Thyroid gland (tissue), 4 donors: ENCODE results near the gene RALGDS. TPM values are rescaled to one million over a fixed set of nuclear protein-coding genes. Genes with fewer than 3 reads are reported as not detected.
A peak's percentile ranks its signal among the peaks of the same experiment; 100 is the strongest.

ENCODE experiments used
- DNase-seq, 2 donors: peaks; one replicate each; pipeline ENCODE4 v3.0.0-alpha.2; 2019
- H3K27ac ChIP-seq, 3 donors: fragments of 200-600 bp; sonication (generic); 1 replicate in 2 of 3; 2 replicates in 1 of 3; pipeline ENCODE4 v1.5.1; 2016 to 2019; ENCODE audit warnings: mild to moderate bottlenecking in 1 of 3, moderate library complexity in 1 of 3
- H3K27me3 ChIP-seq: fragments of 200-600 bp; sonication (generic); one replicate; pipeline ENCODE4 v1.5.1; 2019
- H3K36me3 ChIP-seq, 2 donors: fragments of 200-600 bp; sonication (generic); one replicate each; pipeline ENCODE4 v1.5.1; 2016 to 2019
- H3K4me1 ChIP-seq, 2 donors: fragments of 200-600 bp; sonication (generic); one replicate each; pipeline ENCODE4 v1.5.1; 2017 to 2019
- H3K4me3 ChIP-seq, 3 donors: fragments of 200-600 bp; sonication (generic); replicated peaks in 1 of 3; 1 replicate in 2 of 3; 2 replicates in 1 of 3; pipeline ENCODE4 v1.5.1; 2016; ENCODE audit warnings: mild to moderate bottlenecking in 1 of 3
- H3K9me3 ChIP-seq: fragments of 200-600 bp; sonication (generic); one replicate; pipeline ENCODE4 v1.5.1; 2017
- CTCF ChIP-seq, 6 experiments: fragments of 200-600 bp in 3 of 6; fragments of 450-650 bp in 3 of 6; sonication (generic) in 3 of 6; IDR thresholded peaks; one replicate each; pipeline ENCODE4 v1.5.1; 2016 to 2019; ENCODE audit warnings: antibody characterized with exemption in 6 of 6, mild to moderate bottlenecking in 2 of 6, inconsistent platforms in 1 of 6, moderate library complexity in 1 of 6
- POLR2A ChIP-seq, 2 donors: fragments of 450-650 bp; IDR thresholded peaks; one replicate each; pipeline ENCODE4 v1.6.1; 2017; ENCODE audit warnings: antibody characterized with exemption in 2 of 2, mild to moderate bottlenecking in 2 of 2, moderate library complexity in 1 of 2
- WGBS, 2 donors: methylation state at CpG; one replicate each; pipeline ENCODE4 v1.1.5; 2017; 5-methylcytosine and 5-hydroxymethylcytosine counted together
- intact Hi-C: fragments of 100-400 bp; cut with DNase I; formaldehyde crosslinking; loops from one replicate; pipeline ENCODE4 v1.15.1; 2023
- total RNA-seq, 4 donors: library from RNA; depleted of rRNA; stranded (reverse); fragments of >200 nt; gene quantifications; one replicate each; pipeline ENCODE4 v1.2.3, GENCODE V29; 2016

RALGDS gene
- total RNA-seq, 4 donors from 2014 or later, result 32.2 to 55.3 (median 43.5) TPM

DNA sequence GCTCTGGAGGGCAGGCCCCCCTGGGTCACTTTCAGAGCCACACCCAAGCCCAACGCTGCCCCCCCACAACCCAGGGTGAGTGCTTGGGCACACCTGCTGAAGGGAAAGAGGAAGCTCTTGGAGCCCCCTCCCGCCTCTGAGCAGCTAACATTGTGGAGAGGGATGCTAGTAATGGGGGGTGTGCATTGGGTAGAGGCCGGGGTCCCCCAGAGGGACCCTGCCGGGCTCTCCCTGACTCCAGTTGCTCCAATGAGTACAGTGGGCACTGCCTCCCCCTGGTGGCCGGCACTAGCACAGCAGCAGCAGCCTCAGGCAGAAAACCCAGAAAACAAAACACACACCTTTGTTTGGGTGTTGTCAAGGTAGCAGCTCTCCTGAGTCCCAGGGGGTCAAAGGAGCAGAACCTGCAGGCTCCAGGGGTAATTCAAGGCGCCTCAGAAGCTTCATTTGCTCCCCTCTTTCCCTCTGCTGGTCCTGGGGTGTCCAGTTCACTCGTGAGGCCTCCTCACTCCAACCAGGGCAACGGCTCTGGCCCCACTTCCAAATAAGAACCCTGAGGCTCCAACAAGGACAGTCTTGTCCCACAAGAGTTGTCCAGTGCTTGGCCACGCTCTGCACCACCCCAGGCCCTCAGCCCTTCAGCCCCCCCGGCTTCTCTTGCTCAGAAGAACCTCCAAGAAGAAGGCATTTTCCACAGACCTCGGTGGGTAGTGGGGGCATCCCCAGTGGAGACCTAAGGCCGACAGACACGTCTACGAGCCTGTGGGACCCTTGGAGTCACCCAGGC is 26.6 kb upstream of the RALGDS start:
- peak overlapping the region; percentile 46 to 87 (median 80) for H3K27ac ChIP-seq
- intact Hi-C loops, result loop anchor here (1.0 to 10.0 kb wide), 2 partner anchors 44 to 103 kb away; no protein-coding TSS in a partner anchor
- WGBS, 2 donors, result 18 to 31% methylated on average over 7 to 13 of the region's 14 CpGs
- H3K4me1 ChIP-seq, result peaks cover 30 to 49% of the 10 kb centered on the region in 2 donors
- H3K9me3 ChIP-seq, result no peaks in the 10 kb centered on the region
- DNase-seq, result peak; percentile 80 to 82
- peak overlapping the region in 2 of 3 donors; percentile 50 to 72 for H3K4me3 ChIP-seq
- H3K36me3 ChIP-seq, result no peaks in the 10 kb centered on the region
- TF ChIP-seq POLR2A (IDR thresholded peaks at IDR 0.05) (no peak), CTCF (IDR thresholded peaks at IDR 0.05) (peak; percentile 93 to 99 (median 95))
- no peaks in the 10 kb centered on the region for H3K27me3 ChIP-seq

DNA sequence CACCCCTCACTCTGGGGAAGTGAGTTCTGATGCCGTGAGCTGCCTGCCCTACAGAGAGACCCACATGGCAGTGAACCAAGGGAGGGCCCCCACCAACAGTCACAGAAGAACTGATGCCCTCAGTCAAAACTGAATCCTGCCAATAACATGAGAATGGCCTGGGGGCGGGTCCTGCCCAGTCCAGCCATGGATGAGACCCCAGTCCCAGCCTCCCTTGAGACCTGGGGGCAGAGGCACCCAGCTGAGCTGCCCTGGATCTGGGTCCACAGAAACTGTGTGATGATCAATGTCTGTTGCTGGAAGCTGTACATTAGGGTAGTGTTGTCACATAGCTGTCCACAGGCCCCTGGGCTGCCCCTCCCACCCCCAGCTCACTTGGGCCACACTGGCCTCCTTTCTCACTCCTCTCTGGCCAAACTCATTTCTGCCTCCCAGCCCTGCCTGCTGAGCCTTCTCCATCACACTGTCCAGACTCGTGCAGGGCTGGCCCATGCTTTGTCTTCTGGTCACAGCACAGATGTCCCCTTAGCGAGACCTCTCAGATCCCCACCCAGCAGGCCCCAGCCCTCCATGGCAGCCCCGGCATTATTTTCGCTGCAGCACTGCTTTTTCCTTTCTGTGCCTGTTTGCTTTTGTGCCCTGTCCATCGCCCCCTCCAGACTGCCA is 25.8 kb upstream of the RALGDS start:
- no peak overlapping the region for H3K4me3 ChIP-seq

GRCh38 chr9:133144904-133145851 is 24.1 kb upstream of the RALGDS start:
- WGBS, 2 donors, result 79 to 83% methylated on average over 19 of the region's 19 CpGs
- Histone ChIP-seq H3K4me3 (no peak overlapping the region), H3K27me3 (no peaks in the 10 kb centered on the region), H3K4me1 (peaks cover 30 to 64% of the 10 kb centered on the region in 2 donors), H3K9me3 (no peaks in the 10 kb centered on the region), H3K27ac (peak overlapping the region in 2 of 3 donors; percentile 39 to 56), H3K36me3 (no peaks in the 10 kb centered on the region)
- DNase-seq, result no peak
- intact Hi-C loops, result loop anchor here (10.0 kb wide), 1 partner anchor 100 kb away; no protein-coding TSS in a partner anchor
- TF ChIP-seq CTCF (IDR thresholded peaks at IDR 0.05) (no peak), POLR2A (IDR thresholded peaks at IDR 0.05) (no peak)

More for the DNA sequence above, 25.8 kb upstream of the RALGDS start:
- Histone ChIP-seq H3K27ac (peak overlapping the region in 2 of 3 donors; percentile 80 to 87), H3K36me3 (no peaks in the 10 kb centered on the region), H3K9me3 (no peaks in the 10 kb centered on the region), H3K4me1 (peaks cover 30 to 56% of the 10 kb centered on the region in 2 donors), H3K27me3 (no peaks in the 10 kb centered on the region)
- intact Hi-C loops, result loop anchor here (1.0 to 10.0 kb wide), 2 partner anchors 44 to 102 kb away; no protein-coding TSS in a partner anchor
- 68 to 70% methylated on average over 7 of the region's 7 CpGs for WGBS, 2 donors
- TF ChIP-seq CTCF (IDR thresholded peaks at IDR 0.05), result no peak
- no peak for TF ChIP-seq POLR2A (IDR thresholded peaks at IDR 0.05)
- no peak for DNase-seq

DNA sequence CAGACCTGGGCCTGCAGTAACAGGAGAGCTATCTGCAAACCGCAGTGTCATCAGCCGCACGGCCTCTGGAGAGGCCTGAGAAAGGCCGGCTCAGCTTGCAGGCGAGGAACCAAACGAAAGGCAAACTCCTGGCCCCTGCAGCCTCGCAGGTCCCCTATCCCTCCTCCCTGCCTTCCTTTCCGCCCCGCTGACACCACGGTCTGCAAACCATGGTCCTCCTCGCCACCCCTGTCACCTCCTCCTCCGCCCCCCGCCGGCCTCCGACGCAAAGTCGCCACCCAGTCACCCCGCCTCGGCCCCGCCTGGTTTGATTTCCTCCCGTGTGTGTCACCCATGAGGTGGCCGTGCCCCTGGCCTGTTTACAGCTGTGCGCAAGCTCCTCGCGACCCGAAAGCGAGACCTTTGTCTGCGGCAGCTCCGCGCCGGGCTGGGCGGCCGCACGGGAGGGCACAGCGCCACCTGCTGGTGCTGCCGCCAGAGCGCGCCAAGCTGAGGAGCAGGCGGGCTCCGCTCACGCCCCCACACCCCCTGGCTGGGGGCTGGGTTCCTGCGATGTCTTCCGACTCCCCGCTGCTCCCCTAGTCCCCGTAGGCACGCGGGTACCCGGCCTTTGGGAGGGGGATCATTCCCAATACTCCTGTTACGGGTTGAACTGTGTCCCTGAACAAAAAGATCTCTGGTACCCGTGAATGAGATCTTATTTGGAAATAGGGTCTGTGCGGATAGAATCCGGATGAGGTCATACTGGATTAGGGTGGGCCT is 23.3 kb upstream of the RALGDS start:
- Histone ChIP-seq H3K27me3 (no peaks in the 10 kb centered on the region), H3K36me3 (no peaks in the 10 kb centered on the region), H3K9me3 (no peaks in the 10 kb centered on the region), H3K27ac (peak overlapping the region in 2 of 3 donors; percentile 39 to 56), H3K4me3 (peak overlapping the region in 1 of 3 donors; percentile 27), H3K4me1 (peaks cover 30 to 63% of the 10 kb centered on the region in 2 donors)
- TF ChIP-seq CTCF (IDR thresholded peaks at IDR 0.05), result peak; percentile 80 to 99 (median 98)
- TF ChIP-seq POLR2A (IDR thresholded peaks at IDR 0.05), result no peak
- intact Hi-C loops, result loop anchor here (10.0 kb wide), 1 partner anchor 100 kb away; no protein-coding TSS in a partner anchor
- DNase-seq, result peak; percentile 73 to 83
- WGBS, 2 donors, result 6 to 11% methylated on average over 33 to 35 of the region's 52 CpGs
